HEK293T (cell line): ENCODE results near the gene COMP.

Source experiments
- ELF4 ChIP-seq: fragments of 450-650 bp; IDR thresholded peaks from 2 replicates; pipeline ENCODE4 v1.6.1; 2017; ENCODE audit warnings: antibody characterized with exemption
- FOXA1 ChIP-seq: fragments of 450-650 bp; IDR thresholded peaks from 2 replicates; pipeline ENCODE4 v1.6.1; 2016; ENCODE audit warnings: mild to moderate bottlenecking
- FOXK2 ChIP-seq: fragments of 450-650 bp; IDR thresholded peaks from 2 replicates; pipeline ENCODE4 v1.6.1; 2016; ENCODE audit warnings: mild to moderate bottlenecking
- FOXM1 ChIP-seq: fragments of 450-650 bp; IDR thresholded peaks from 2 replicates; pipeline ENCODE4 v1.6.1; 2017; ENCODE audit warnings: mild to moderate bottlenecking, borderline replicate concordance
- HDGF ChIP-seq: fragments of 450-650 bp; IDR thresholded peaks from 2 replicates; pipeline ENCODE4 v1.6.1; 2017; ENCODE audit warnings: antibody characterized with exemption, borderline replicate concordance
- L3MBTL2 ChIP-seq: fragments of 450-650 bp; conservative IDR thresholded peaks from 2 replicates; pipeline ENCODE4 v1.6.1; 2016; ENCODE audit warnings: mild to moderate bottlenecking
- SP1 ChIP-seq: fragments of 450-650 bp; IDR thresholded peaks from 2 replicates; pipeline ENCODE4 v1.6.1; 2017
- TARDBP ChIP-seq: fragments of 450-650 bp; IDR thresholded peaks from 2 replicates; pipeline ENCODE4 v1.6.1; 2016
- ZNF384 ChIP-seq: fragments of 450-650 bp; IDR thresholded peaks from 2 replicates; pipeline ENCODE4 v1.6.1; 2016

DNA sequence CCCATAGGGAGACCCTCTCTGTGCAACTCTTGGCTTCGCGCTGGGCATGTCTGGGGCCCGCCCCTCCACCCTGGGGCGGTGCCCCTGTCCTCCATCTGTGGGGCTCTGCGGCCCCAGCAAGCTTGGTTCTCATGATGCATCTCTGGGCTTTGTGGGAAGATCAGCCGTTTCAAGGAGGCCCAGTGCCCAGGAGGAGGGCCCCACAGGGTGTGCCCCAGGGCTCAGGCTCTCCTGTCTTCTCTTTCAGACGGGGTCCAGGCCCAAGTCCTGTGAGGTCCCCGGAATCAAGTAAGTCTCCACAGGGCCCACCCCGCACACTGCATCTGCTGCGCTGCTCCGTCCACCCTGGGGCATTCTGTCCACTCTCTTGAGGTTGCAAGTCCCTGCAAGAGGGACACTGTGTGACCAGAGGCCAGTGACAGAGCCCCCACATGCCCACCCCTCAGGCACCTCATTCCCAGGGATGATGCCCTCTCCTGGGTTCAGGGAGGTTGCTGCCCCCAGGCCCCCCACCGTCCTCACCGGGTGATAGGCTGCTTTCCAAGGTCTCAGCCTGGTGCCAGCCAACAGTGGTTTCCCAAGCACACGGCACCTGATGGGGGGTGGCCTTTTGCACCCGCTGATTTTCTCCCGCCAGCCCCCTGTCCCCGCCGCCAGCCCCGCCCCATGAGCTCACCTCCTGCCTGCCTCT, 31.7 kb downstream of the COMP start:
- TF ChIP-seq ZNF384 (no peak), FOXK2 (no peak), SP1 (no peak), L3MBTL2 (no peak), HDGF (no peak), ELF4 (no peak), FOXM1 (no peak), FOXA1 (no peak), TARDBP (no peak)
